WERI-Rb-1 (cell line): Measurements from ENCODE around the gene SDHAF1.

Source experiments
- DNase-seq: peaks from one replicate; pipeline ENCODE4 v3.0.0-alpha.2; 2020
- H3K27ac ChIP-seq: fragments of 250-450 bp; sonication (Bioruptor Pico); 2 replicates; pipeline ENCODE4 v1.5.1; 2020; ENCODE audit warnings: mild to moderate bottlenecking, moderate library complexity
- H3K27me3 ChIP-seq: fragments of 250-450 bp; sonication (Bioruptor Pico); 2 replicates; pipeline ENCODE4 v1.5.1; 2021; ENCODE audit warnings: mild to moderate bottlenecking, low read depth, moderate library complexity; ENCODE audit not compliant: insufficient read depth, severe bottlenecking
- H3K36me3 ChIP-seq: fragments of 250-450 bp; sonication (Bioruptor Pico); 2 replicates; pipeline ENCODE4 v1.5.1; 2020; ENCODE audit warnings: mild to moderate bottlenecking, moderate library complexity
- H3K4me3 ChIP-seq: 2 replicates; pipeline ENCODE4 v1.5.1; 2011; ENCODE audit warnings: low read depth, mild to moderate bottlenecking, control low read depth, low read length
- H3K9me3 ChIP-seq: fragments of 250-450 bp; sonication (Bioruptor Pico); 2 replicates; pipeline ENCODE4 v1.5.1; 2021; ENCODE audit warnings: mild to moderate bottlenecking, moderate library complexity; ENCODE audit not compliant: severe bottlenecking
- CTCF ChIP-seq: IDR thresholded peaks from 2 replicates; pipeline ENCODE4 v1.5.1; 2011; ENCODE audit warnings: low read depth, mild to moderate bottlenecking, control low read depth, inconsistent platforms, low read length

The SDHAF1 gene

GRCh38 chr19:35959040-35959967 is 35.7 kb upstream of the SDHAF1 start:
- H3K27me3 ChIP-seq: no peaks in the 10 kb centered on the region
- no peak for DNase-seq
- no peak for TF ChIP-seq CTCF

GRCh38 chr19:35959968-35960320 is 35.0 kb upstream of the SDHAF1 start:
- Histone ChIP-seq H3K36me3 (no peaks in the 10 kb centered on the region), H3K9me3 (no peaks in the 10 kb centered on the region), H3K4me3 (no peak overlapping the region), H3K27me3 (no peaks in the 10 kb centered on the region), H3K27ac (no peak overlapping the region)
- no peak for DNase-seq
- TF ChIP-seq CTCF: no peak

More at GRCh38 chr19:35959040-35959967, 35.7 kb upstream of the SDHAF1 start:
- H3K4me3 ChIP-seq: no peak overlapping the region
- H3K27ac ChIP-seq: no peak overlapping the region
- H3K36me3 ChIP-seq: no peaks in the 10 kb centered on the region
- no peaks in the 10 kb centered on the region for H3K9me3 ChIP-seq

- TF ChIP-seq CTCF: no peak
- Histone ChIP-seq H3K27ac (no peak overlapping the region), H3K36me3 (no peaks in the 10 kb centered on the region), H3K9me3 (no peaks in the 10 kb centered on the region), H3K27me3 (no peaks in the 10 kb centered on the region), H3K4me3 (no peak overlapping the region)
- DNase-seq: no peak
These were observed 34.5 kb upstream of the SDHAF1 start for GRCh38 chr19:35960432-35960972.

- no peak for DNase-seq
- Histone ChIP-seq H3K36me3 (no peaks in the 10 kb centered on the region), H3K4me3 (no peak overlapping the region), H3K27ac (no peak overlapping the region), H3K27me3 (no peaks in the 10 kb centered on the region), H3K9me3 (no peaks in the 10 kb centered on the region)
- no peak for TF ChIP-seq CTCF
These were observed 31.5 kb upstream of the SDHAF1 start for GRCh38 chr19:35963514-35963913.

GRCh38 chr19:35966771-35967170 is 28.2 kb upstream of the SDHAF1 start:
- H3K27me3 ChIP-seq: no peaks in the 10 kb centered on the region
- no peak overlapping the region for H3K27ac ChIP-seq
- no peaks in the 10 kb centered on the region for H3K36me3 ChIP-seq
- no peak for DNase-seq
- H3K4me3 ChIP-seq: no peak overlapping the region
- no peaks in the 10 kb centered on the region for H3K9me3 ChIP-seq
- TF ChIP-seq CTCF: no peak
